NT2/D1 (cell line): Measurements from ENCODE around the gene AIFM1.

ENCODE experiments used
- DNase-seq: peaks from one replicate; pipeline ENCODE4 v3.0.0-alpha.2; 2011; ENCODE audit warnings: low read depth, low spot score
- H3K27me3 ChIP-seq: 2 replicates; pipeline ENCODE4 v1.6.0; 2011; ENCODE audit warnings: mild to moderate bottlenecking; ENCODE audit not compliant: insufficient read length, insufficient read depth
- H3K36me3 ChIP-seq: 2 replicates; pipeline ENCODE4 v1.6.1; 2011; ENCODE audit warnings: mild to moderate bottlenecking, low read length, mixed read lengths; ENCODE audit not compliant: insufficient read depth, insufficient read length
- H3K4me1 ChIP-seq: 2 replicates; pipeline ENCODE4 v1.5.1; 2011; ENCODE audit not compliant: insufficient read depth, insufficient read length
- H3K4me3 ChIP-seq: 2 replicates; pipeline ENCODE4 v1.5.1; 2011; ENCODE audit warnings: low read depth; ENCODE audit not compliant: insufficient read length
- H3K9ac ChIP-seq: 2 replicates; pipeline ENCODE4 v1.6.0; 2011; ENCODE audit warnings: low read depth; ENCODE audit not compliant: insufficient read length
- H3K9me3 ChIP-seq: 2 replicates; pipeline ENCODE4 v1.5.1; 2011; ENCODE audit warnings: mild to moderate bottlenecking, low read length; ENCODE audit not compliant: insufficient read depth
- SUZ12 ChIP-seq: IDR thresholded peaks from 2 replicates; pipeline ENCODE4 v1.6.1; 2011; ENCODE audit not compliant: insufficient read length, insufficient read depth; ENCODE audit errors: extremely low read depth
- YY1 ChIP-seq: IDR thresholded peaks from 2 replicates; pipeline ENCODE4 v1.6.1; 2011; ENCODE audit not compliant: insufficient read length, insufficient read depth
- ZNF274 ChIP-seq: IDR thresholded peaks from 2 replicates; pipeline ENCODE4 v1.6.1; 2011; ENCODE audit warnings: mild to moderate bottlenecking, low read depth, low read length

The AIFM1 gene

DNA sequence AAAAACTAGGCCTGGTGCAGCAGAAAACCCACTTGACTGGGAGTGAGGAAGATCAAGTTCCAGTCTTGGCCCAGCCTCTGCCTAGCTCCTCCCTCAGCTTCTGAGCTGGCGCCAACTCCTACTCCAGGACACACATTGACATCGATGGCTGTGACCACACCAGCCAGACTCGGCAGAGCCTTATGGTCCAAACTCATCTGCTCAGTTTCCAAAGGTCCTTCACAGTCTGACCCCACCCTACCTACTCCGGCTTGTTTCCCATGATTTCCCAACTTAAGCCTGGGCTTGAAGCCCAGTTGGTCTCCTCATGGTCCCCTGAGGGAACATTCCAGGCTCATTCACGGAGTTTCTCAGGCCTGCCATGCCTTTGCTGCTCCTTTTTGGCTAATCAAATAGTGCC is 65.5 kb downstream of the AIFM1 start:
- Histone ChIP-seq H3K4me1 (no peaks in the 10 kb centered on the region), H3K27me3 (no peaks in the 10 kb centered on the region), H3K36me3 (no peaks in the 10 kb centered on the region), H3K9ac (no peak overlapping the region), H3K4me3 (no peak overlapping the region), H3K9me3 (no peaks in the 10 kb centered on the region)
- no peak for DNase-seq
- TF ChIP-seq ZNF274, result no peak
- TF ChIP-seq YY1, result no peak
- TF ChIP-seq SUZ12, result no peak

DNA sequence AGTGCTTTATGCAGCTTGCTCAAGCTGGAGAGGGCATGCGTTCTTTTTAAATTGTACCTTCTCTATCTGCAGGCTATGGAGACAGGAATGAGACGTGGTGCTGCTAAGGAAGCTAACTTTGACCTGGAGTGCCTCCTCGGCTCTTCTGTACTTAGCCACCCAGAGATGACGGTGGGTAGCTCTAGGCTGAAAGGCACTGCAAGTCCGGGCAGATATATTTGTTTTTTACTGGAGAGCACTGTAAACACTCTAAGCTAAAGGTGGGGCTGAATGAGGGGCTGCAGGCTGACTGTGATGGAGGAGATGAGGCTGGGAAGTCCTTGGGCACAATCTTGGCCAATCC is 67.5 kb downstream of the AIFM1 start:
- DNase-seq, result no peak
- H3K9ac ChIP-seq, result no peak overlapping the region

DNA sequence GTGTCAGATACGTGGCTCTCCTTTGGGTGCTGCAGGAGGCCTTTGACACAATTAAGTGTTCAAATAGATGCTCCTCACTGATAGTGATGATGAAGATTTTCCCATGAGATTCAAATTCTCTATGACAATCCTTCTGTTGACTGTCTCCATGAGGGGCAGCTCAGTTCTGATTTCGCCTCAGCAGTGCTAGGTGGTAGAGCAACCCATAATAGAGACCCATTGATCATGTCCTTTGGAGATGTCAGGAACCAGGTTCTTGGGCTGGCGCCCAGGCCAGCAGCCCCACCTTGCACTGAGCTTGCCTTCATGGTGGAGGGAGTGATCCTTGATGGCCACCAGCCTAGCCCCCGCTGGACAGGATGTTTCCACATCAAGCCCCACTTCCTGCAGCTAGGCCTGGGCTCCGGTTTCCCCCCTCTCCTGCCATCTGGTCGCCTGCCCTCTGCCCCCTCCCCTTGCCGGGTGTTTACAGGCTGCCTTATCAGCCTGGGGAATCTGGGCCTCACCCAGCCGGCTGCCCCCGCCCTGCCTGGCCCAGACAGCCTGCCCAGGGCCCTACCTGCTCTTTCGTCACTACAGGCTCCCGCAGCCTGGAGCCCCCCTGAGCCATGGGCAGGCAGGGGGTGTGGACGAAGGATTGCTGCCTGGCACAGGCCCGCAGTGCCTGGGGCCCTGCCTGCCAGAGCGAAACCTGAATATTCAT is 68.0 kb downstream of the AIFM1 start:
- Histone ChIP-seq H3K4me3 (no peak overlapping the region), H3K27me3 (no peaks in the 10 kb centered on the region), H3K9ac (no peak overlapping the region), H3K9me3 (no peaks in the 10 kb centered on the region), H3K4me1 (no peaks in the 10 kb centered on the region), H3K36me3 (no peaks in the 10 kb centered on the region)
- no peak for DNase-seq
- TF ChIP-seq ZNF274 (no peak), YY1 (no peak), SUZ12 (no peak)

More for the DNA sequence above, 67.5 kb downstream of the AIFM1 start:
- Histone ChIP-seq H3K9me3 (no peaks in the 10 kb centered on the region), H3K4me3 (no peak overlapping the region), H3K27me3 (no peaks in the 10 kb centered on the region), H3K4me1 (no peaks in the 10 kb centered on the region), H3K36me3 (no peaks in the 10 kb centered on the region)
- TF ChIP-seq SUZ12, result no peak
- no peak for TF ChIP-seq ZNF274
- no peak for TF ChIP-seq YY1

DNA sequence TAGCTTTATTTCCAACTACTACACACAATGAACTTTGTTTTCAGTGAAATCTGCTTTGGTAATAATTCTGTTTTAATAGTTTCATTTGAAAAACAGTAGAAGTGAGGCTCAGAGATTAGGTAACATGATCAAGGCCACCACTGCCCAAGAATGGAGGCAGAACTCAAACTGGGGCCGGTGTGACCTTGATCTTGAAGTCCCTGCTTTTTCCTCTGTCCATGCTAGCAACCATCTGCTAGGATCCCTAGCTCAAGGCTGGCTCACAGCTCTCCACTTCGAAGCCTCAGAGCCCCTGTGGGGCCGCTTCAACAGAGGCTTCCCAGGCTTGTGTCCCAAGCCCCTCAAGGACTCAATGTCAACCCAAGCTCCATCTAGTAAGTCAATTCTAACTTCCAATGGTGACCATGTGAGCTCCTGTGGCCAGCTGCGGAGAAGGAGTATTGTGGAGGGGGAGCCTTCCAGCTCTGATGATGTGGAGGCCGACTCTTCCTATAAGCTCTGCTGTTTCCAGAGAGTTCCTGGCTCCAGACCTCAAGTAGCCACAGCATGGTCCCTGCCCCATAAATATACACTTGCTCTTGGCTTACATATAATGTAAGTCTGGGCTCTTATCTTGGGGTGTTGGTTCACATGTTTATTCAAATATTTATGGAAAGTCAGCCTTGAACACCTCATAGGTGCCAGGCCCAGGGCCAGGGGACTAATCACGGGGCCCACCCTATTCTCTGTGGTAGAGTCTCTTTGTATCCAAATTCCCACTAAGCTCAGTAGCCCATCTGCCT is 70.2 kb downstream of the AIFM1 start:
- no peak overlapping the region for H3K9ac ChIP-seq
- H3K4me1 ChIP-seq, result no peaks in the 10 kb centered on the region
- H3K27me3 ChIP-seq, result no peaks in the 10 kb centered on the region
- H3K4me3 ChIP-seq, result no peak overlapping the region
- no peaks in the 10 kb centered on the region for H3K9me3 ChIP-seq
- no peaks in the 10 kb centered on the region for H3K36me3 ChIP-seq
- TF ChIP-seq YY1 (no peak), ZNF274 (no peak), SUZ12 (no peak)
- DNase-seq, result no peak

DNA sequence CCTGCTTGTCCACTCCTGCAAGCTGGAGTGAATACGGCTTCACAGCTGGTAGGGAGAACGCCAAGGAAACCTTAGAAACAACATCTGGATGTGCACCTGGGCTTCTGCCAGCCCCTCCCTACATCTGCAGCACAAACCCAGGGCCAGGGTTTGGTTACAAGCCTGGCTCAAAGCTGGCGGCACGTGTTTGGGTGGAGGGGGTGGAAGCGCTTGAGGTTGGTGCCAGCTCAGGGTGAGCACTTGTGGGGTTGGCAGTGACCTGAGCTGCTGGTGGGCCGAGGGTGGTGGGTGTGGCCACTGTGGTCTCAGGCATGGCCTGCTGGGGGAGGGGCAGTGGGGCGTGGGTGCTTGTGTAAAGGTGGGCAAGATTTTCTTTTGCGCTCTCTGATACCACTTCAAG is 70.9 kb downstream of the AIFM1 start:
- Histone ChIP-seq H3K9ac (no peak overlapping the region), H3K4me3 (no peak overlapping the region), H3K9me3 (no peaks in the 10 kb centered on the region), H3K36me3 (no peaks in the 10 kb centered on the region), H3K27me3 (no peaks in the 10 kb centered on the region), H3K4me1 (no peaks in the 10 kb centered on the region)
- no peak for TF ChIP-seq SUZ12
- DNase-seq, result no peak

DNA sequence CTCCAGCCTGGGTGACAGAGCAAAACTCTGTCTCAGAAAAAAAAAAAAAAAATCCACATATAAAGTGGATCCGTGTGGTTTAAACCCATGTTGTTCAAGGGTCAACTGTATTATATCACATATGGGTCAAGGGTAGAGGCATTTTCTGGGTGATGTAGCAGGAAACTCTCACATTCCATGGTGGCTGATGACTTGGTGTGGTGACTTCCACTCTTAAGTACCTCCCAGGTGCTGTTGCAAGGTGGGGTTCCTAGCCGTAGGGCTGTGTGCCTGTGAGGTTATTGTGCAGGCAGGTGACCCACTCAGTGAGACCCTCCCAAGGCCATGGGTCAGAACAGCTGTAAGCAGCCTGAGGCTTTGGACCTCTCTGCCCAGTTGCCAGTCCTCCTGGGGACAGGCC is 72.4 kb downstream of the AIFM1 start:
- Histone ChIP-seq H3K9ac (no peak overlapping the region), H3K36me3 (no peaks in the 10 kb centered on the region), H3K4me1 (no peaks in the 10 kb centered on the region), H3K27me3 (no peaks in the 10 kb centered on the region), H3K9me3 (no peaks in the 10 kb centered on the region), H3K4me3 (no peak overlapping the region)
- DNase-seq, result no peak
- no peak for TF ChIP-seq YY1
- no peak for TF ChIP-seq ZNF274
- no peak for TF ChIP-seq SUZ12

DNA sequence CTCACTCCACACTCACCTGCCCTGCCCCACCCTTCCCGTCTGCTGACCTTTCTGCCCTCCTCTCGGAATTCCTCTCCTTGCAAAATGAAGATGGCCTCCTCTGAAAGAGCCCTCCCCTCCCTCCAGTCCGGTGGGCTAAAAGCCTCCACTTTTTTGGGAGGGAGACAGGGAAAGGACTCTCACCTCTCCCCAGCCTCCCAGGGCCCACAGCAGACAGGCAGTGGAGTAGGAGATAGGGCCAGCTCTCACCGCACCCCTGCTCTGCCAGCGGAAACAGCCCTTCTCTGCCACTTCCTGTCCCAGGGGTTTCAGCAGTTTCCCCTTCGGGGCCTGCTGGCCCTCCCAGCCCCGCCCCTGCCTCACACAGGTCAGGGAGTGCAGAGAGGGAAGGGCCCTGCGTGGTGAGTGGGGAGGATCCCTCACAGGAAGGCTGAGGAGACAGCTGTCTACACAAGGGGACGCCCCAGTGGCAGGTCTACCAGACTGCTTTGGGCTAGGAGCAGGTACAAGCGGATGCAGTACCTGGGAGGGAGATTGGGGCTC is 73.6 kb downstream of the AIFM1 start:
- Histone ChIP-seq H3K4me3 (no peak overlapping the region), H3K9ac (peak overlapping the region; percentile 32)
- no peak for DNase-seq

More for the DNA sequence above, 73.6 kb downstream of the AIFM1 start:
- TF ChIP-seq YY1 (no peak), ZNF274 (no peak)
- no peaks in the 10 kb centered on the region for H3K27me3 ChIP-seq
- H3K9me3 ChIP-seq, result no peaks in the 10 kb centered on the region
- no peaks in the 10 kb centered on the region for H3K4me1 ChIP-seq
- no peaks in the 10 kb centered on the region for H3K36me3 ChIP-seq
